GM21528 (cell line): ENCODE results near the gene KIFC3.
"Not testable (repeated sequence)": the region's sequence is repeated elsewhere in the genome, so short reads cannot be mapped to it uniquely, and the experiment has no call there.

Experiments
- ATAC-seq: cut with Tn5 transposase; IDR thresholded peaks from one replicate; pipeline ENCODE4 v1.9.1; 2021; ENCODE audit warnings: mild to moderate bottlenecking, moderate library complexity; ENCODE audit not compliant: unreplicated experiment, low FRiP score

The KIFC3 gene

GRCh38 chr16:57756424-57757325 lies 45.6 kb downstream of the KIFC3 start:
- ATAC-seq, result no peak

GRCh38 chr16:57755726-57756423 lies 46.4 kb downstream of the KIFC3 start:
- ATAC-seq, result no peak

DNA sequence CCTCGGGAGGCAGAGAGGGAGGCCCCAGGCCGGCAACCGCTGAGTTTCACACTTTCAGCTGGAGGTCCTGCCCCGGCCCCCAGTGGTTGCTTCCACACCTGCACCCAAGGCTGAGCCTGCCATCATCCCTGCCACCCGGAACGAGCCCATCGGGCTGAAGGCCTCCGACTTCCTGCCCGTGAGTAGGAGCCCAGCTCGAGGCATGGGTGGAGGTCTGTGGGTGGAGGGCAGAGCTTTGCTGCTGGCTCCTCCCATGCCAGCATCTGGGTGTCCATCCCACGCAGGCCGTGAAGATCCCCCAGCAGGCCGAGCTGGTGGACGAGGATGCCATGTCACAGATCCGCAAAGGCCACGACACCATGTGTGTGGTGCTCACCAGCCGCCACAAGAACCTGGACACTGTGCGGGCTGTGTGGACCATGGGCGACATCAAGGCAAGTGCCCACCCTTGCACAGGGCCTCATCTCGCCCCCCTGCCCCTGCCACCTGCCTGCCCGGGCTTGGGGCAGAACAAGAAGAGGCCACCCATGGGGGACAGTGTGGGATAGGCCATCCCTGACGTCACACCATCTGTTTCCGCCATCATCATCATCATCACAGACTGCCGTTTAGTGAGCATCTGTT lies 47.1 kb downstream of the KIFC3 start:
- no peak for ATAC-seq

DNA sequence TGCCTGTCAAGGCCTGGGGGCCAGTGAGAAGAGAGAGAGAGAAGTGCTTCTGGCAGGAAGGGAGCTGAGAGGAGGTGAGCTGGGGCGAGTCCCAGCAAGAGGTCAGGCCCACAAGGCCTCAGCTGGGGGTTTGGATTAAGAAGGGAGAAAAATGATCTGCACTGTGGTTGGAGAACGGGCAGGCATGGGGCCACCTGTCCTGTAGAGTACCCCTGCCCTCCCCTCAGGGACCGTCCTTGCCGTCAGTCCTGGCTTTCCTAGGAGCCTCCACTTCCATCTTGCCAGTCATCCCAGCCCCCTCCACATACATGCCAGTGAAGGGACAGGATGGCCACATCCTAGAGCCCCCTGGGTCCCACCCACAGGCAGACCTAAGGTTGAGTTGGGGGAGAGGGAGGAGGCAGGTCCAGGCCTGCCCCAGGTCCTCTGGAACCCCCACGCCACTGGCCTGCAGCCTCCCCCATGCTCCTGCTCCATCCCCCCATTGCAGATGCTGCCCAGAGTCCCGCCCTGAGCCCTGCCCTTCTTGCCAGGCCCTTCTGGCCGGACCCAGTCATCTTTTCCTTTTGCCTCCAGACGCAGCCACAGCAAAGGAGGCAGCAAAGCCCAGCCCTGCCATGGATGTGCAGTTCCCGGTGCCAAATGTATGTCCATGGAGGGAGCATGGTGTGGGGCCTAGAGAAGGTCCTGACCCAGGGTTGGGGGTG lies 47.8 kb downstream of the KIFC3 start:
- ATAC-seq, result no peak

DNA sequence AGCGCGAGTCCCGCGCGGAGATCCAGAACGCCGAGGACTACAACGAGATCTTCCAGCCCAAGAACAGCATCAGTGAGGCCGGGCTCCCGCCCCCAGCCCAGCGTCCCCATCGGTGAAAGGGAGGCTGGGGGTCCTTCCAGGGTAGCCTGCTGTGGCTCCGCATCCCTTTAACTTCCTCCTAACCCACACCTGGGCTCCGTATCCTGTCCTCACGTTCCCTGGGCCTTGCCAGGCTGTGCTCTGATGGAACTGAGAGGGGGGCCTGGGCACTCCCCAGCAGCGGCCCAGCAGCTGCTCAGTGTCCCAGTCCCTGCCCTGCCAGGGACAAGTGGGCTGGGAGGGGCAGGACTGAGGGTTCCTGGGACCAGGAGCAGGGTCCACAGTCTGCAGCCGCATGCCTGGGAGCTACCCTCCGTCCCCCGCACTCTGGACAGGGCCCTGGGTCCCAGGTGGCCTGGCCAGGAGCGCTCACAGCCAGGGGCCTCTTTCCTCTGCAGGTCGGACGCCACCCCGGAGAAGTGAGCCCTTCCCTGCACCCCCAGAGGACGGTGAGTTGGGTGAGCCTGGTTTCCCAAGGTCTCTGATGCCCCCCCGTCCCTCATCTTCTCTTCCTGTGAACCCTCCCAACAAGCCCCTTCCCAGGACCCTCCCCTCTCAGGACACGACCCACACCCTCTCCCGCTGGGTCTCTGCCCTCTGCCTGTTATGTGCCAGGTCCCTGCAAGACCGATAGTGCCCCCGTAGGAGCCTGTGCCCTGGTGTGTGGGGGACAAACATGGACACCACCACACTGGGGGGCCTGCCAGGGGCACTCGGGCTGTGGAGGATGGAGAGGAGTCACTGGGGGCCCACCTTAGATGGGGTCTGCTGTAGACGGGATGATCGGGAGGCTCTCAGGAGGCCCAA lies 48.6 kb downstream of the KIFC3 start:
- ATAC-seq, result no peak

DNA sequence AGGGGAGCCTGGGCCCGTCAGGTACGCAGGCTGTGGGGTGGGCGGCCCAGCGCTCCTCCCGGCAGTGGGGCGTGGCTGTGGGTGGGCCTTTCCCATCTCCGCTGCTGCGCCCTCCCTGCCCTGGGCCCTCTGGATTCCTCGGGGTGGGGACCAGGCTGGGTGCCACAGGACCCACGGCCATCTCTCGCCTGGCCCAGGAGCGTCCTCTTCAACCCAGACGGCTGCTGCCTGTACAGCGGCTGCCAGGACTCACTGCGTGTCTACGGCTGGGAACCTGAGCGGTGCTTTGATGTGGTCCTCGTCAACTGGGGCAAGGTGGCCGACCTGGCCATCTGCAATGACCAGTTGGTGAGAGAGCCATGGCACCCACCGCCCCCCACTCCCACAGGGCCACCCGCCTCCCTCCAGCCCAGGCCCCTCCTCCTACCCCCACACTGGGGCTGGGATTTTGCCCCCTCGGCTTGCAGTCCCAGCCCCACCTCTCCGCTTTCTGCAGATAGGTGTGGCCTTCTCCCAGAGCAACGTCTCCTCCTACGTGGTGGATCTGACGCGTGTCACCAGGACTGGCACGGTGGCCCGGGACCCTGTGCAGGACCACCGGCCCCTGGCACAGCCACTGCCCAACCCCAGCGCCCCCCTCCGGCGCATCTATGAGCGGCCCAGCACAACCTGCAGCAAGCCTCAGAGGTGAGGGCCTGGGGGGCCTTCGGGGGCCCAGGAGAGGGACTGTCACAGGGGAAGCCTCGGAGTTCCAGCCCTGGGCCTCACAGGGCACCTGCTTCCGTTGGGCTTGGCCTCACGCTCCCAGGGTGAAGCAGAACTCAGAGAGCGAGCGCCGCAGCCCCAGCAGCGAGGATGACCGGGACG lies 49.5 kb downstream of the KIFC3 start:
- ATAC-seq, result no peak

GRCh38 chr16:57752203-57752580 lies 50.1 kb downstream of the KIFC3 start:
- no peak for ATAC-seq

- ATAC-seq, result no peak
Measured at GRCh38 chr16:57751539-57752202, 50.6 kb downstream of the KIFC3 start.

GRCh38 chr16:57750796-57751538 lies 51.3 kb downstream of the KIFC3 start:
- ATAC-seq, result no peak

- ATAC-seq, result no peak
Measured at GRCh38 chr16:57749856-57750452, 52.3 kb downstream of the KIFC3 start.

DNA sequence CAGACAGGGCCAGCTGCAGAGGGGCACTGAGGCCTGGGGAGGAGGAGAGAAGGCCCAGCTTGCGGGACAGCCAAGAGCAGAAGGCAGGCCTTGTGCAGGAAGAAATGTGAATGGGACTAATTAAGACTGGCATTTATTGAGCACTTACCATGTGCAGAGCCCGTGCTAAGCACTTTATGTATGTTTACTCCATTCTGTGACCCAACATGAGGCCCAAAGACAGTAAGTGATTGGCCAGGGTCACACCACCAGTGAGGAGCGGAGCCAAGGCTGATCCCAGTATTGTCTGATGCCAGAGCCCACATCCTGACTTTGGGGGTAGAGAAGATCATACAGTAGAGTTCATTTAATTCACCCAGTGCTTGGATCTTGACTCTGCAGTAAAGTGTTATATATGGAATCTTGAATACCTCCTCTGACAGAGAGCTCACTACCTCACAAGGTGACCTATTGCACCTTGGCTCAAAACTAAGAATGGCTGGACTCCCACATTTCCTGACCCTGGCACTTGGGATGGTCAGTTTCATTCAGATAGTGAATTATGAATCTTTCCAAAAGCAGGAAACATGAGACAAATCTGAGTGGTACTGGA lies 53.1 kb downstream of the KIFC3 start:
- ATAC-seq, result no peak

DNA sequence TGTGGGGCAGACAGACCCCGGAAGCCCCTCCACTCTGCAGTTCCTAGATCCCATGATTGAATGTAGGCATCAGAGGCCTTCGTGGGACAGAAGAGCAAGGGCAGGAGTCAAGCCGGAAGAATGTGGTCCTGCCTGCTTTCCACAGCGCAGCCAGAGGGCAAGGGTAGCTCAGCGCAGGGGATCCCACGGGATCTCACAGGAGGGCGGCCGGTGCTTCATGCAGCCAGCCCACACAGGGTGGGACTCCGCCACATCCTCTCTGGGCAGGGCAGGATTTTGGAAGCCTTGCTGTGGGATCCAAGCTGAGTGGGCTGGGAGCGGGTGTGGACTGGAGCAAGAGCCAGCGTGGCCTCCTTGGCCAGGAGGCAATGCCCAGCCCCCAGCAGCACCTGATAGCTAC lies 53.7 kb downstream of the KIFC3 start:
- no peak for ATAC-seq

GRCh38 chr16:57747996-57748395 lies 54.3 kb downstream of the KIFC3 start:
- ATAC-seq, result no peak

DNA sequence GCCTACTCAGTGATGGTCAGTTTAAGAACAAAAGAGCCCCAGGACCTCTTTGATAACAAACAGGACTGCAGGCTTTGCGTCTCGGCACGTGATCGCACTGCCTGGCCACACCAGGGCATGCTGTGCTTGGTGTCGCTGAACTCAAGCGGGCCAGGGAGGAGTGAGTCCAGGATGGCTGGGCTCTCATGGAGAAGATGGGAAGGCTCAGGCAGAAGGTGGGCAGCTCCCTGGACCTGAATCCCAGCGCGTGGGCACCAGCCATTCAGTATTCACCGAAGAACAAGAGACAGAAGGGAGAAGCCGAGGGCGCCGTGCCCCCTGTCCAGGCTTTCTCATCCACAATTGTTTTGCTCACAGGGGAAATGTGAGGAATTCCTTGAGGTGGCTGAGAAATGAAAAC lies 54.8 kb downstream of the KIFC3 start:
- ATAC-seq, result no peak

- ATAC-seq, result no peak
Measured at GRCh38 chr16:57747091-57747490, 55.2 kb downstream of the KIFC3 start.

DNA sequence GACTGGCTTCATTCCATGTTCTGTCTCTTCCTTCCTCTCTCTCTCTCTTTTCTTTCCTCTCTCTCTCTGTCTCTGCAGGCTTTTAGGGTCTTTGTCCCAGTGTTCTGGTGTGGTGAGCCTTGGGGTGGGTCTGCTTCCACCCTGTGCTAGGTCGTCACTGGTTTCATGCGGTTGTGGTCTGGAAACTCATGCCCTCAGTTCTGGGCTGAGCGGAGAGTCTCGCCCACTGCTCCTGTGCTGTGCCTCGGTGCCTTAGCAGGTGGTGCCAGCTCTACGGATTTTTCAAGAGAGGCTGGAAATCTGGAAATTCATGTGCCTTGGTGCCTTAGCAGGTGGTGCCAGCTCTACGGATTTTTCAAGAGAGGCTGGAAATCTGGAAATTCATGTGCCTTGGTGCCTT lies 56.0 kb downstream of the KIFC3 start:
- ATAC-seq, result not testable (repeated sequence)

GRCh38 chr16:57745768-57746167 lies 56.5 kb downstream of the KIFC3 start:
- ATAC-seq, result no peak
